ENCODE measurements around the gene ZNF227.

DNA sequence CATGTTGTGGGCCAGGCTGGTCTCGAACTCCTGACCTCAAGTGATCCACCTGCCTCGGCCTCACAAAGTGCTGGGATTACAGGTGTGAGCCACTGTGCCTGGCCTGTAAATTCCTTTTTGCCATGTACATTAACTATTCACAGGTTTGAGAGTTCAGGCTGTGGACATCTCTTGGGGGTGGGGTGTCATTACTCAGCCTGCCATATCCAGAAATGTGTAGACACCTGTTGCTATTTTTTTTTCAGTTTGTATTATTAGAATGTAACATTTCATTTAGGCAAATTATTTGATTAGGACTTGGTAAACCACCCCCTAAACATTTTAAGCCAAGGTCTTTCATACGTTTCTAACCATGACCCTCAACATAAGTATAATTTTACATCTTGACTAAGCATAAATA, 20.5 kb downstream of the ZNF227 start:
- TF ChIP-seq POLR2A (IDR thresholded peaks at IDR 0.05): no peak
- TF ChIP-seq, protein P1, sequence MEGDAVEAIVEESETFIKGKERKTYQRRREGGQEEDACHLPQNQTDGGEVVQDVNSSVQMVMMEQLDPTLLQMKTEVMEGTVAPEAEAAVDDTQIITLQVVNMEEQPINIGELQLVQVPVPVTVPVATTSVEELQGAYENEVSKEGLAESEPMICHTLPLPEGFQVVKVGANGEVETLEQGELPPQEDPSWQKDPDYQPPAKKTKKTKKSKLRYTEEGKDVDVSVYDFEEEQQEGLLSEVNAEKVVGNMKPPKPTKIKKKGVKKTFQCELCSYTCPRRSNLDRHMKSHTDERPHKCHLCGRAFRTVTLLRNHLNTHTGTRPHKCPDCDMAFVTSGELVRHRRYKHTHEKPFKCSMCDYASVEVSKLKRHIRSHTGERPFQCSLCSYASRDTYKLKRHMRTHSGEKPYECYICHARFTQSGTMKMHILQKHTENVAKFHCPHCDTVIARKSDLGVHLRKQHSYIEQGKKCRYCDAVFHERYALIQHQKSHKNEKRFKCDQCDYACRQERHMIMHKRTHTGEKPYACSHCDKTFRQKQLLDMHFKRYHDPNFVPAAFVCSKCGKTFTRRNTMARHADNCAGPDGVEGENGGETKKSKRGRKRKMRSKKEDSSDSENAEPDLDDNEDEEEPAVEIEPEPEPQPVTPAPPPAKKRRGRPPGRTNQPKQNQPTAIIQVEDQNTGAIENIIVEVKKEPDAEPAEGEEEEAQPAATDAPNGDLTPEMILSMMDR (IDR thresholded peaks at IDR 0.05): no peak
